GM19023 (cell line): Measurements from ENCODE around the gene NT5C.
A peak's percentile ranks its signal among the peaks of the same experiment; 100 is the strongest.

Source experiments
- ATAC-seq: cut with Tn5 transposase; IDR thresholded peaks from one replicate; pipeline ENCODE4 v1.9.1; 2021; ENCODE audit warnings: mild to moderate bottlenecking, moderate library complexity; ENCODE audit not compliant: unreplicated experiment

The NT5C gene

GRCh38 chr17:75096082-75096625, 35.4 kb downstream of the NT5C start:
- ATAC-seq: no peak

- no peak for ATAC-seq
These were observed 36.6 kb downstream of the NT5C start for GRCh38 chr17:75094871-75095399.

GRCh38 chr17:75093548-75094158, 37.9 kb downstream of the NT5C start:
- no peak for ATAC-seq

- no peak for ATAC-seq
These were observed 39.7 kb downstream of the NT5C start for GRCh38 chr17:75091855-75092327.

- ATAC-seq: no peak
These were observed 40.4 kb downstream of the NT5C start for GRCh38 chr17:75090871-75091854.

GRCh38 chr17:75088465-75089417, 42.8 kb downstream of the NT5C start:
- no peak for ATAC-seq

GRCh38 chr17:75087558-75088453, 43.7 kb downstream of the NT5C start, which contains the start of gene SLC16A5:
SLC16A5 (plus strand) TSS chr17:75087954; CDS start chr17:75093637, 5,683 bp downstream.
- peak; percentile 62 for ATAC-seq

- ATAC-seq: no peak
These were observed 44.4 kb downstream of the NT5C start for GRCh38 chr17:75087182-75087557.

GRCh38 chr17:75086496-75087181, 44.9 kb downstream of the NT5C start:
- ATAC-seq: no peak

- no peak for ATAC-seq
These were observed 47.4 kb downstream of the NT5C start for GRCh38 chr17:75084039-75084660.

GRCh38 chr17:75082683-75083082, 48.9 kb downstream of the NT5C start:
- ATAC-seq: no peak

GRCh38 chr17:75081611-75082540, 49.7 kb downstream of the NT5C start:
- ATAC-seq: no peak
